Measurements from ENCODE around the gene HTRA3.

DNA sequence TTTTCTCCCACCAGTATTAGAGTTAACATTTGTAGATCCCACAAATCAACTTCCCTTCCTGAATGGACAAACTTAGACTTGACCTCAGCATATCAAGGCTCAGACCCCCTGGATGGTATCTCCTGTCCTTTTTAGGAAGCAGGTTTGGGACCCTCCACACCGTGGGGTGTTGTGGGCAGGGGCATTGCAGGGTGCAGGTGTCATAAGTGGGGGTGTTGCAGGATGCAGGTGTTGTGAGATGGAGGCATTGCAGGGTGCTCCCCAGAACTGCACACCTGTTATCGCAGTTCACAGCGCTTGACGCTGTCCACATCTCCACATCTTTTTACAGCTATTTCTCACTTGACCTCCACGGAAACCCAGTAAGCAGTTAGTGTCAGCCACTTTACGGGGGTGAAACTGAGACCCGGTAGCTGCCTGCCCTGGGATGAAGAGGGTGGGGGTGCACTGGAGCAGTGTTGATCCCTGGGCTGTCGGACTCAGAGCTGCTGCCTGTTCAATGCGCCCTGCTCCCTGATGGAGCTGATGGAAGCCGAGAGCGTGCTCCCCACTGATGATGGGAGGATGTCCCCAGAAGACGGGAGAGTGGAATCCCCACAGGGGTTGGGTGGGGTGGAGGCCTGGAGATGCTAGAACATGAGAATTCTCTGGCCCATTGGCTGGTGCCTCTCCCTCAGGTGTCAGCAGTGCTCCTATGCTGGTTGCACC is 45.1 kb upstream of the HTRA3 start:
- TF ChIP-seq, protein P1, sequence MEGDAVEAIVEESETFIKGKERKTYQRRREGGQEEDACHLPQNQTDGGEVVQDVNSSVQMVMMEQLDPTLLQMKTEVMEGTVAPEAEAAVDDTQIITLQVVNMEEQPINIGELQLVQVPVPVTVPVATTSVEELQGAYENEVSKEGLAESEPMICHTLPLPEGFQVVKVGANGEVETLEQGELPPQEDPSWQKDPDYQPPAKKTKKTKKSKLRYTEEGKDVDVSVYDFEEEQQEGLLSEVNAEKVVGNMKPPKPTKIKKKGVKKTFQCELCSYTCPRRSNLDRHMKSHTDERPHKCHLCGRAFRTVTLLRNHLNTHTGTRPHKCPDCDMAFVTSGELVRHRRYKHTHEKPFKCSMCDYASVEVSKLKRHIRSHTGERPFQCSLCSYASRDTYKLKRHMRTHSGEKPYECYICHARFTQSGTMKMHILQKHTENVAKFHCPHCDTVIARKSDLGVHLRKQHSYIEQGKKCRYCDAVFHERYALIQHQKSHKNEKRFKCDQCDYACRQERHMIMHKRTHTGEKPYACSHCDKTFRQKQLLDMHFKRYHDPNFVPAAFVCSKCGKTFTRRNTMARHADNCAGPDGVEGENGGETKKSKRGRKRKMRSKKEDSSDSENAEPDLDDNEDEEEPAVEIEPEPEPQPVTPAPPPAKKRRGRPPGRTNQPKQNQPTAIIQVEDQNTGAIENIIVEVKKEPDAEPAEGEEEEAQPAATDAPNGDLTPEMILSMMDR (IDR thresholded peaks at IDR 0.05), result no peak
- TF ChIP-seq POLR2A (IDR thresholded peaks at IDR 0.05), result no peak

Data from esophagus squamous epithelium (tissue), 4 donors.